Calu3 (cell line): ENCODE measurements around the gene ARPC4. TPM values are rescaled to one million over a fixed set of nuclear protein-coding genes. Genes with fewer than 3 reads are reported as not detected.

ENCODE experiments used
- BruUV-seq: library from RNA; stranded (reverse); fragments of 400-500 nt; replicated peaks from 2 replicates; lab custom pipeline; 2021; lab: Mats Ljungman, UMichigan
- CTCF ChIA-PET: fragments of 300-600 bp; sonication (Branson Sonifier 250); formaldehyde crosslinking; loops from one replicate; lab custom pipeline; 2022; ENCODE audit warnings: antibody characterized with exemption; lab: Charles Lee
- DNase-seq: peaks from one replicate; pipeline ENCODE4 v3.0.0; 2022
- H3K27ac Mint-ChIP-seq: one replicate; pipeline ENCODE4 v1.8.0; 2022; ENCODE audit warnings: mixed read lengths; ENCODE audit not compliant: unreplicated experiment
- H3K27me3 Mint-ChIP-seq: one replicate; pipeline ENCODE4 v1.8.0; 2022; ENCODE audit warnings: mixed read lengths; ENCODE audit not compliant: unreplicated experiment
- H3K36me3 Mint-ChIP-seq: one replicate; pipeline ENCODE4 v1.8.0; 2022; ENCODE audit warnings: mild to moderate bottlenecking, moderate library complexity, mixed read lengths; ENCODE audit not compliant: insufficient read depth, unreplicated experiment
- H3K4me1 Mint-ChIP-seq: one replicate; pipeline ENCODE4 v1.8.0; 2022; ENCODE audit warnings: mild to moderate bottlenecking, low read depth, mixed read lengths; ENCODE audit not compliant: unreplicated experiment
- H3K4me3 Mint-ChIP-seq: one replicate; pipeline ENCODE4 v1.8.0; 2022; ENCODE audit warnings: mild to moderate bottlenecking, low read depth, moderate library complexity, mixed read lengths; ENCODE audit not compliant: unreplicated experiment
- H3K9me3 Mint-ChIP-seq: one replicate; pipeline ENCODE4 v1.8.0; 2022; ENCODE audit warnings: low read depth, mixed read lengths; ENCODE audit not compliant: unreplicated experiment
- CTCF ChIP-seq: fragments of 200-600 bp; IDR thresholded peaks from one replicate; pipeline ENCODE4 v1.8.0; 2022; ENCODE audit warnings: antibody characterized with exemption; ENCODE audit not compliant: unreplicated experiment
- intact Hi-C: fragments of 100-400 bp; cut with micrococcal nuclease; formaldehyde crosslinking; loops from one replicate; pipeline ENCODE4 v1.10.0; 2022; ENCODE audit not compliant: unreplicated experiment
- total RNA-seq: library from RNA; stranded (reverse); gene quantifications from 2 replicates; pipeline ENCODE4 v1.2.3, GENCODE V29; 2022

Gene ARPC4
- total RNA-seq, 1 experiment from 2014 or later: 141 TPM

- CTCF ChIA-PET: interaction anchor here (0.6 to 1.4 kb wide), 6 partner anchors 19 to 370 kb away, joined by 3 to 5 read pairs (median 4); partner anchors contain the start of gene TADA3
- H3K9me3 Mint-ChIP-seq: no peaks in the 10 kb centered on the region
- H3K27ac Mint-ChIP-seq: peak within 1 kb of the TSS; percentile 76
- peaks cover 32% of the 10 kb centered on the region for H3K36me3 Mint-ChIP-seq
- BruUV-seq: no TSS peak
- peak; percentile 95 for DNase-seq
- H3K4me3 Mint-ChIP-seq: peak within 1 kb of the TSS; percentile 88
- no peaks in the 10 kb centered on the region for H3K27me3 Mint-ChIP-seq
- TF ChIP-seq CTCF: no peak
- H3K4me1 Mint-ChIP-seq: peaks cover 7% of the 10 kb centered on the region
- intact Hi-C loops: no loop called here
Observed at GRCh38 chr3:9749645-9750555, 43.0 kb upstream of the ARPC4 start, which contains the start of gene OGG1. Gene OGG1 (plus strand): TSS chr3:9749952. CDS start chr3:9750287, 335 bp downstream.

- Mint-ChIP-seq H3K36me3 (peaks cover 30% of the 10 kb centered on the region), H3K4me1 (peaks cover 7% of the 10 kb centered on the region), H3K27me3 (no peaks in the 10 kb centered on the region), H3K4me3 (peak overlapping the region; percentile 88), H3K9me3 (no peaks in the 10 kb centered on the region), H3K27ac (no peak overlapping the region)
- no peak for TF ChIP-seq CTCF
- peak; percentile 17 for DNase-seq
- CTCF ChIA-PET: no interaction called here
- BruUV-seq: TSS peak; percentile 61
- intact Hi-C loops: no loop called here
Observed at GRCh38 chr3:9750556-9751411, 42.1 kb upstream of the ARPC4 start.

GRCh38 chr3:9754678-9755077 is 38.2 kb upstream of the ARPC4 start:
- peaks cover 7% of the 10 kb centered on the region for H3K4me1 Mint-ChIP-seq
- no peak overlapping the region for H3K27ac Mint-ChIP-seq
- H3K9me3 Mint-ChIP-seq: no peaks in the 10 kb centered on the region
- intact Hi-C loops: no loop called here
- TF ChIP-seq CTCF: no peak
- no peak overlapping the region for H3K4me3 Mint-ChIP-seq
- DNase-seq: no peak
- no TSS peak for BruUV-seq
- no peaks in the 10 kb centered on the region for H3K27me3 Mint-ChIP-seq
- CTCF ChIA-PET: no interaction called here
- peaks cover 27% of the 10 kb centered on the region for H3K36me3 Mint-ChIP-seq

GRCh38 chr3:9757427-9757826 is 35.5 kb upstream of the ARPC4 start:
- Mint-ChIP-seq H3K9me3 (no peaks in the 10 kb centered on the region), H3K4me3 (no peak overlapping the region), H3K36me3 (peaks cover 13% of the 10 kb centered on the region), H3K4me1 (no peaks in the 10 kb centered on the region), H3K27ac (no peak overlapping the region), H3K27me3 (no peaks in the 10 kb centered on the region)
- intact Hi-C loops: no loop called here
- no peak for DNase-seq
- CTCF ChIA-PET: no interaction called here
- no TSS peak for BruUV-seq
- TF ChIP-seq CTCF: no peak
